WTC11 (cell line): ENCODE results near the gene ARHGEF33. TPM values are rescaled to one million over a fixed set of nuclear protein-coding genes. Genes with fewer than 3 reads are reported as not detected.

Experiments used
- ATAC-seq: fragments of 200-7000 bp; cut with Tn5 transposase; 2 replicates; pipeline ENCODE4 v1.10.0; 2021; ENCODE audit warnings: mild to moderate bottlenecking, moderate library complexity
- CTCF ChIA-PET: fragments of 300-600 bp; sonication (Branson Sonifier 250); formaldehyde crosslinking; loops from one replicate; lab custom pipeline; 2021; ENCODE audit warnings: antibody characterized with exemption; lab: Charles Lee
- POLR2A ChIA-PET: fragments of 350-600 bp; sonication (Branson Sonifier 250); formaldehyde crosslinking; loops from one replicate; lab custom pipeline; 2021; ENCODE audit warnings: antibody characterized with exemption; lab: Charles Lee
- DNase-seq: peaks from one replicate; pipeline ENCODE4 v3.0.0; 2021; ENCODE audit warnings: low spot score
- H3K27ac Mint-ChIP-seq: 2 replicates; pipeline ENCODE4 v1.8.0; 2021; ENCODE audit warnings: mixed read lengths
- H3K27me3 Mint-ChIP-seq: 2 replicates; pipeline ENCODE4 v1.8.0; 2021; ENCODE audit warnings: low read depth, mild to moderate bottlenecking, moderate library complexity, mixed read lengths
- H3K36me3 Mint-ChIP-seq: 2 replicates; pipeline ENCODE4 v1.8.0; 2021; ENCODE audit warnings: mixed read lengths
- H3K4me1 Mint-ChIP-seq: 2 replicates; pipeline ENCODE4 v1.8.0; 2022; ENCODE audit warnings: mixed read lengths
- H3K4me3 Mint-ChIP-seq: 2 replicates; pipeline ENCODE4 v1.8.0; 2021; ENCODE audit warnings: mild to moderate bottlenecking, moderate library complexity, mixed read lengths
- H3K9me3 Mint-ChIP-seq: 2 replicates; pipeline ENCODE4 v1.8.0; 2021; ENCODE audit warnings: mixed read lengths
- AR ChIP-seq: fragments of 250-450 bp; sonication (Bioruptor Pico); IDR thresholded peaks from 2 replicates; pipeline ENCODE4 v1.9.0; 2021; ENCODE audit warnings: mild to moderate bottlenecking
- ATF2 ChIP-seq: sonication (generic); formaldehyde crosslinking; IDR thresholded peaks from 2 replicates; pipeline ENCODE4 v1.8.1; 2022; ENCODE audit warnings: low read depth, missing genetic modification reagents, borderline replicate concordance
- E2F1 ChIP-seq: sonication (generic); formaldehyde crosslinking; IDR thresholded peaks from 2 replicates; pipeline ENCODE4 v1.8.0; 2022; ENCODE audit warnings: mild to moderate bottlenecking, missing genetic modification reagents
- E2F4 ChIP-seq: sonication (generic); formaldehyde crosslinking; IDR thresholded peaks from 2 replicates; pipeline ENCODE4 v1.8.1; 2022; ENCODE audit warnings: low read depth, mild to moderate bottlenecking, moderate library complexity, missing genetic modification reagents, borderline replicate concordance
- E2F5 ChIP-seq: sonication (generic); formaldehyde crosslinking; IDR thresholded peaks from 2 replicates; pipeline ENCODE4 v1.8.1; 2022; ENCODE audit warnings: mild to moderate bottlenecking, moderate library complexity, missing genetic modification reagents
- EMX1 ChIP-seq: fragments of 250-450 bp; sonication (Bioruptor Pico); IDR thresholded peaks from 2 replicates; pipeline ENCODE4 v1.8.0; 2021; ENCODE audit warnings: mild to moderate bottlenecking
- ERG ChIP-seq: fragments of 250-450 bp; sonication (Bioruptor Pico); IDR thresholded peaks from 2 replicates; pipeline ENCODE4 v1.8.0; 2021; ENCODE audit warnings: mild to moderate bottlenecking
- ESRRA ChIP-seq: sonication (generic); formaldehyde crosslinking; IDR thresholded peaks from 2 replicates; pipeline ENCODE4 v1.8.1; 2022; ENCODE audit warnings: mild to moderate bottlenecking, missing genetic modification reagents, borderline replicate concordance
- ETV6 ChIP-seq: sonication (generic); formaldehyde crosslinking; IDR thresholded peaks from 2 replicates; pipeline ENCODE4 v1.8.1; 2022; ENCODE audit warnings: mild to moderate bottlenecking, missing genetic modification reagents
- FOXJ3 ChIP-seq: sonication (generic); formaldehyde crosslinking; IDR thresholded peaks from 2 replicates; pipeline ENCODE4 v1.9.0; 2021; ENCODE audit warnings: missing genetic modification reagents, mild to moderate bottlenecking, borderline replicate concordance
- MXD4 ChIP-seq: fragments of 250-450 bp; sonication (Bioruptor Pico); IDR thresholded peaks from 2 replicates; pipeline ENCODE4 v1.8.0; 2021; ENCODE audit warnings: mild to moderate bottlenecking, moderate library complexity, borderline replicate concordance
- NFYB ChIP-seq: sonication (generic); formaldehyde crosslinking; conservative IDR thresholded peaks from 2 replicates; pipeline ENCODE4 v1.8.0; 2022; ENCODE audit warnings: low read depth, missing genetic modification reagents
- PRRX2 ChIP-seq: fragments of 250-450 bp; sonication (Bioruptor Pico); IDR thresholded peaks from 2 replicates; pipeline ENCODE4 v1.8.0; 2021; ENCODE audit warnings: mild to moderate bottlenecking
- SP1 ChIP-seq: sonication (generic); formaldehyde crosslinking; conservative IDR thresholded peaks from 2 replicates; pipeline ENCODE4 v1.8.1; 2022; ENCODE audit warnings: missing genetic modification reagents
- ZNF423 ChIP-seq: fragments of 250-450 bp; sonication (Bioruptor Pico); IDR thresholded peaks from 2 replicates; pipeline ENCODE4 v2.1.2; 2022; ENCODE audit warnings: mild to moderate bottlenecking, moderate library complexity
- ZNF532 ChIP-seq: fragments of 250-450 bp; sonication (Bioruptor Pico); IDR thresholded peaks from 2 replicates; pipeline ENCODE4 v1.9.0; 2021; ENCODE audit warnings: mild to moderate bottlenecking, borderline replicate concordance
- ZSCAN18 ChIP-seq: fragments of 250-450 bp; sonication (Bioruptor Pico); IDR thresholded peaks from 2 replicates; pipeline ENCODE4 v2.1.2; 2022; ENCODE audit warnings: mild to moderate bottlenecking, moderate library complexity
- total RNA-seq: library from RNA; stranded (reverse); gene quantifications from 3 replicates; pipeline ENCODE4 v1.2.3, GENCODE V29; 2021

The ARHGEF33 gene
- total RNA-seq, 1 experiment from 2014 or later: 0.42 TPM

- TF ChIP-seq AR: no peak
- TF ChIP-seq ATF2: no peak
- no peak for TF ChIP-seq ETV6 (CRISPR knock-in tag)
- TF ChIP-seq SP1 (CRISPR knock-in tag): no peak
- TF ChIP-seq E2F1 (CRISPR knock-in tag): no peak
- TF ChIP-seq E2F5 (CRISPR knock-in tag): no peak
Measured at GRCh38 chr2:38932586-38932985, 42.9 kb downstream of the ARHGEF33 start (continued).

GRCh38 chr2:38933653-38934052 is 44.0 kb downstream of the ARHGEF33 start:
- CTCF ChIA-PET: no interaction called here

GRCh38 chr2:38934742-38935141 is 45.1 kb downstream of the ARHGEF33 start:
- Mint-ChIP-seq H3K4me3 (no peak overlapping the region), H3K9me3 (no peaks in the 10 kb centered on the region), H3K27ac (no peak overlapping the region), H3K27me3 (no peaks in the 10 kb centered on the region), H3K36me3 (no peaks in the 10 kb centered on the region), H3K4me1 (no peaks in the 10 kb centered on the region)
- ChIA-PET CTCF (interaction anchor here (0.7 to 3.4 kb wide), 2 partner anchors 13 to 47 kb away, joined by 3 to 21 read pairs; no protein-coding TSS in a partner anchor), POLR2A (no interaction called here)
- ATAC-seq: no peak
- DNase-seq: no peak
- TF ChIP-seq E2F4 (CRISPR knock-in tag) (no peak), ZNF532 (CRISPR knock-in tag) (no peak), ERG (no peak)

More at GRCh38 chr2:38933653-38934052, 44.0 kb downstream of the ARHGEF33 start:
- ATAC-seq (no peak), DNase-seq (no peak)
- Mint-ChIP-seq H3K27me3 (no peaks in the 10 kb centered on the region), H3K4me3 (no peak overlapping the region), H3K9me3 (no peaks in the 10 kb centered on the region)
- TF ChIP-seq ZSCAN18 (CRISPR knock-in tag) (no peak), MXD4 (CRISPR knock-in tag) (no peak), ESRRA (no peak), ERG (no peak), NFYB (CRISPR knock-in tag) (no peak), EMX1 (CRISPR knock-in tag) (no peak), ZNF423 (CRISPR knock-in tag) (no peak), PRRX2 (CRISPR knock-in tag) (no peak), FOXJ3 (CRISPR knock-in tag) (no peak)
- TF ChIP-seq, all 79 proteins: peak for 0
- H3K36me3 Mint-ChIP-seq: no peaks in the 10 kb centered on the region
- POLR2A ChIA-PET: interaction anchor here (1.0 kb wide), 1 partner anchor 182 kb away, joined by 3 read pairs; no protein-coding TSS in a partner anchor
- H3K4me1 Mint-ChIP-seq: no peaks in the 10 kb centered on the region
- no peak overlapping the region for H3K27ac Mint-ChIP-seq
